Activated CD4-positive, alpha-beta T cell treated with anti-CD3 and anti-CD28 coated beads, Interleukin-2, amount 50 U/mL, for 4 hours (primary cell): ENCODE measurements around the gene ELAPOR2.
"Not testable (repeated sequence)": the region's sequence is repeated elsewhere in the genome, so short reads cannot be mapped to it uniquely, and the experiment has no call there.

Experiments used
- DNase-seq, 2 experiments: peaks; one replicate each; pipeline ENCODE4 v3.0.0-alpha.2; 2020

ELAPOR2 gene, protein sequence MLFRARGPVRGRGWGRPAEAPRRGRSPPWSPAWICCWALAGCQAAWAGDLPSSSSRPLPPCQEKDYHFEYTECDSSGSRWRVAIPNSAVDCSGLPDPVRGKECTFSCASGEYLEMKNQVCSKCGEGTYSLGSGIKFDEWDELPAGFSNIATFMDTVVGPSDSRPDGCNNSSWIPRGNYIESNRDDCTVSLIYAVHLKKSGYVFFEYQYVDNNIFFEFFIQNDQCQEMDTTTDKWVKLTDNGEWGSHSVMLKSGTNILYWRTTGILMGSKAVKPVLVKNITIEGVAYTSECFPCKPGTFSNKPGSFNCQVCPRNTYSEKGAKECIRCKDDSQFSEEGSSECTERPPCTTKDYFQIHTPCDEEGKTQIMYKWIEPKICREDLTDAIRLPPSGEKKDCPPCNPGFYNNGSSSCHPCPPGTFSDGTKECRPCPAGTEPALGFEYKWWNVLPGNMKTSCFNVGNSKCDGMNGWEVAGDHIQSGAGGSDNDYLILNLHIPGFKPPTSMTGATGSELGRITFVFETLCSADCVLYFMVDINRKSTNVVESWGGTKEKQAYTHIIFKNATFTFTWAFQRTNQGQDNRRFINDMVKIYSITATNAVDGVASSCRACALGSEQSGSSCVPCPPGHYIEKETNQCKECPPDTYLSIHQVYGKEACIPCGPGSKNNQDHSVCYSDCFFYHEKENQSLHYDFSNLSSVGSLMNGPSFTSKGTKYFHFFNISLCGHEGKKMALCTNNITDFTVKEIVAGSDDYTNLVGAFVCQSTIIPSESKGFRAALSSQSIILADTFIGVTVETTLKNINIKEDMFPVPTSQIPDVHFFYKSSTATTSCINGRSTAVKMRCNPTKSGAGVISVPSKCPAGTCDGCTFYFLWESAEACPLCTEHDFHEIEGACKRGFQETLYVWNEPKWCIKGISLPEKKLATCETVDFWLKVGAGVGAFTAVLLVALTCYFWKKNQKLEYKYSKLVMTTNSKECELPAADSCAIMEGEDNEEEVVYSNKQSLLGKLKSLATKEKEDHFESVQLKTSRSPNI

DNA sequence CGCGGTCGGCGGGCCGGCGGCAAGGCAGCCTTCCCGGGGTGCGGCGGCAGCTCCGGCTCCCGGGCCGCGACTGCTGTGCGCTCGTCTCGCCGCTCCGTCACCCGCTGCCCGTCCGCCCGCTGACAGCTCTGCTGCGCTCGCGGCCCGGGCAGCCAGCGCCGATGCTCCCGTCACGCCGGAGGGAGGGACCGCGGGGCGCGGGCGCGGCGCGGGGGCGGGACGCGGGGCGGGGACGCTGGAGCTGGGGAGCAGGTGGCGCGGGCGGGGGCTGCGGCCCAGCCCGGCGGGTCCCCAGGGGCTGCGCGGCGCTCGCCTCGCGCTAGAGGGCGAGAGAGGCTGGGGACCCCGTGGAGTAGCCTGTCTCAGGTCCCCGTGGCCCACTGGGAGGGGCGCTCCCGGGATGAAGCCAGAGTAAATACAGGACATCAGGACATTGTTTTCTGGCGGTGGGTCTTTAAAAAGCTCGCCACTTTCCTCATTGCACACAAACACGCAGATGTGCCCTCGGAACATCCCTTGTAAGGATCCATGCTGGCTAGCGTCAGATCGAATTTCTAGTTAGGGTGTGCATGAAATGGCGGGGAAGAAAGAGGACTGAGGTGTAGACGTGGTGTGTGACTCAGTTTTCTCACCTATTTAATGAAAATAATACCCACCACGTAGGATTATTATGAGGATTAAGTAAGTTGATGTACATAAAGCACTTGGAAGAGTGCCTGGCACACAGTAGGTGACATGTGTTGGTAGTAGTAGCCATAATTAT lies at the start of gene ELAPOR2:
TSS of gene ELAPOR2 (minus strand) at position 130 of the 763 bp plus-strand sequence. CDS start 141 bp downstream, outside the sequence.
- DNase-seq, result peak; percentile 74 to 80

DNA sequence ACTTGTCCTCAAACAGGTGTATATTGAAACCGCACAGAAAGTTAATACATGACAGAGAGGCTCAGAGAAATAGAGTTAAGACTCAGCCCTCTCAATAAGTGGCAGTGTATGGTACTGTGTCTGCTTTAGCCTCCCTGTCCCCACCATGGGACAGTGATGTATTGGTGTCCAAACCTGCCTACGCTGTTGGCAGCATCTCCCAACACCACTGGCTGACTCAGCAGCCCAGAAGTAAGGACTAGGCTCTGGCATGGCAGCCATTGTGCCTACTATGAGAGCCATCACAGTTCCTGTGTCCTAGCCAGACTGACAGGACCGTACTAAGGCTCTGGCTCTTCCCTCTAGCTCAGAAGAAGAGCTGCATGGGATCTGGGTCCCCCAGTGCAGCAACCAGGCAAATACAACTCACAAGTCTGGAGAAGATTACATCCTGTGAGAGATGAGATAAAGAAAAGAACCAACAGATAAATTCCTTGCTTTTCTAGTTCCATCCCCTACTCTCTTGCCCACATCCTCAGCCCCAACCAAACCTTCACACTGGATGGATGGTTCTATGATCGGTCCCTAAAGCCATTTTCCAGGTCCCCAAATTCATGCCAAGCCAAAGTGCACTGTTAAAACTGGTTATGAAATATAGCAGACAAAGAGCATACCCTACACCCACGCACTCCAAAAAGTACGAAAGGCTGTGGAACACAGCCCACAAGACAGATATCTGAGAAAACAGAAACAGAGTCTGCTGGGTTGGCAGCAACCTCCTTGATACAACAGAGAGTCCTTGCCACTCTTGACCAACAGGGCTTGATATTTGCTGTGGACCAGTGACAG lies 48.7 kb upstream of the ELAPOR2 start:
- no peak for DNase-seq

DNA sequence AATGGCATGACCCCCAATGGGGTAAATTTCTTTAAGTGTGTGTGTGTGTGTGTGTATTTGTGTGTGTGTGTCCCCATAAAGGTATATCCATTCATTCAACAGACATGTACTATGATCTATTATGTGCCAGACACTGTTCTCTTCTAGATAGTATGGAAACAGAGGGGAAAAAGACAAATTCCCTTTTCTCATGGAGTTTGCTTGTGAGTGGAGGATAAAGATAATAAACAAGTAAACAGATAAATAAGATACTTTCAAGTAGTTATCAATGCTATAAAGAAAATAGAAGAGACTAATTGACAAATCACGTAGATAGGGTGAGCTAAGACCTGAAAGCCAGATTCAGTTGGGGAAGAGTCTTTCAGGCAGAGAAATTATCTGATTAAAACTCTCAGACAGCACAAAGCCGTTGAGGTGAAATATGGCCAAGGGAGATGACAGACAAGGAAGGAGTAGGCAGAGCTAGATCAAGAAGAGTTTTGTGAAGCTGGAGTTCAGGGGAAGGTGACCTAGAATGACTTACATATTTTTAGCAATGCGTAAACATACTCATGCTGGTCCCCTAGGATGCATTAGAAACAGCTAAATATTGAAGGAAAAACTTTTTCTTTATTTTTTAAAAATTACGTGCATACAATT lies 47.6 kb upstream of the ELAPOR2 start:
- DNase-seq, result no peak

DNA sequence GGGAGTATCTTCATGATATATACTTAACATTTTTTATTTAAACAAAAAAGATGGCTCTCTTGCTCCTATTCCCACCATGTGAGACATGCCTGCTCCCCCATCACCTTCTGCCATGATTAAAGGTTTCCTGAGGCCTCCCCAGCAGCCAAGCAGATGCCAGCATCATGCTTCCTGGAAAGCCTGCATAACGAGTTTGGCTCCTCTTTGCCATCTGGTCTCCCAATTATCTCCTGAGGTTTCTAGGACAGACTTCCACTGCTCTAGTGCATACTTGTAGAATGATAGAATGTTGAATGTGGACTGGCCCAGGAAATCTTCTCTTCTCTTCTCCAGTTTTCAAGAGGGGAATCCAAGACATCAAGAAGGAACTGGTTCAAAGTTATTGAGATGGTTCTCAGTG lies 45.9 kb upstream of the ELAPOR2 start:
- no peak for DNase-seq

DNA sequence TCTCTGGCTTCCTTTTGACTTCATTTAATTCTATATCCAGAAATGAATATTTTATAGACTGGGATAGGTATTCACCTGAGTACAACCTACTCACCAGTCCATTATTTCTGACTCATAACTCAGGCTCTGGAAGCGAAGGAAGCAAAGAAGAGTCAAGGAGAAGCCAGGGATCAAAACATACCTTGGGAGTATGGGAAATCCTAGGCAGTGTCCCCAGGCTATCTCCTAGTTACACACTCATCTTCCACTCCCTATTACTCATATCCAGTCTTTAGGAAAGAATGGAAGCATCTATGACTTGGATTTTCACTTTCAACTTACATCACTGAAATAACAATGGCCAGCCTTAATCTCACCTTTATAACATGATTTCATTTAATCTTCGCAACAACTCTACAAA lies 40.9 kb upstream of the ELAPOR2 start:
- no peak for DNase-seq

DNA sequence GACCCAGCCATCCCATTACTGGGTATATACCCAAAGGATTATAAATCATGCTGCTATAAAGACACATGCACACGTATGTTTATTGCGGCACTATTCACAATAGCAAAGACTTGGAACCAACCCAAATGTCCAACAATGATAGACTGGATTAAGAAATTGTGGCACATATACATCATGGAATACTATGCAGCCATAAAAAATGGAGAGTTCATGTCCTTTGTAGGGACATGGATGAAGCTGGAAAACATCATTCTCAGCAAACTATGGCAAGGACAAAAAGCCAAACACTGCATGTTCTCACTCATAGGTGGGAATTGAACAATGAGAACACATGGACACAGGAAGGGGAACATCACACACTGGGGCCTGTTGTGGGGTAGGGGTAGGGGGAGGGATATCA lies 37.9 kb upstream of the ELAPOR2 start:
- not testable (repeated sequence) for DNase-seq

DNA sequence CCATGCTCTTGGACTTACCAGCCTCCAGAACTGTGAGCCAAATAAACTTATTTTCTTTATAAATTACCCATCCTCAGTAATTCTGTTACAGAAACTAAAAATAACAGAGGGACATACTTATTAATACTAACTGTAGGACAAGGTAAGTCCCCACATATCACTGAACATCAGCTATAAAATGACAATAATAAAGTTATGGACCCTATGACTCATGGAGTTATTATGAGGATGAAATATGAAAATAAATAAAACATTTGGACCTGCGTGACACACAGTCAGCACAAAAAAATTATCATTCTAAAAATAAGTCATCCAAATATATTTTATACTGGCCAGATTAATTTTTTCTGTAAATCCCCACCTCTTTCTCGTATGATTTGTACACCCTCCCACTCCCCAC lies 34.9 kb upstream of the ELAPOR2 start:
- no peak for DNase-seq

DNA sequence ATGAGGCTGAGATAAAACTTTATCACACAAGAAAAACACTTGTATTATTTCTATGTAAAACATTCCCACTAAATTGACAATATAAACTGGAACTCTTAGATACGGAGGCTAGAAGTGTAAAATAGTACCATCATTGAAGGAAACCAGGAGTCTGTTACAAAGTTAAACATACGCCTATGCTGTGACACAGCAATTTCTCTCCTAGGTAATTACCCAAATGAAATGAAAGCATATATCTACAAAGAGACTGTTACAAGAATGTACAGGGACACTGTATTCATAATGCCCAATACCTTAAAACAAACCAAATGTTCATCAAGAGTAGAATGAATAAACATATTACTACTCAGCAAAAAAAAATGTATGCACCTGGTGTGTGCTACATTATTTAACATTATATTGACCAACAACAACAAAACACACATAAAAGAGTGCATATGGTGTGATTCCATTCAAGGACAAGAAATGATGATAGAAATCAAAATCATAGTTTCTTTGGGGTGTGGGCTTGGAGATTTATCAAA lies 33.2 kb upstream of the ELAPOR2 start:
- no peak for DNase-seq

DNA sequence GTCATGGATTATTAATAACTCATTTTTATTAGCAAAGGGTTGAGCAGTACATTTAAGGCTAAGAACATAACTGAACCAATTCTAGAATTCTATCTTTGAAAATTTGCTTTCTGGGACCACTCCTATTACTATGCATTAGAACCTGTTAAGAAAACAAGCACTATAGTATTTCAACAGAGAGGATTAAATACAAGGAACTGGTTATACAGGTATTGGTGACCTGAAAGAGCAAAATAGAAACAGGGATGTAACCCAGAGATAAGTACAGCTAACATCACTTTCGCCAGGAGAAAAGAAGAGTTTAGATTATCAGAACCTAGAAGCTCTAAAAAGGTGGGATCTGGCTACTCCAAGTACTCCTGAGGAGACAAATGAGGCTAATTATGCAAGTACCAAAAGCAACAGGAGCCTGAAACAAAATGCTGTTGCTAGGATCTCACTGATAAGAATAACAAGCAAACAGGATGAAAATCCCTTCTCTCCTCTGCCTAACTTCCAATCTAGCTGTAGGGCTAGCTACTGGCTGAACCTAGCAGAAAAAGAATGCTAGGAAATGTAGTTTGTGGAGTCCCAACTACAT lies 32.1 kb upstream of the ELAPOR2 start:
- DNase-seq, result no peak

DNA sequence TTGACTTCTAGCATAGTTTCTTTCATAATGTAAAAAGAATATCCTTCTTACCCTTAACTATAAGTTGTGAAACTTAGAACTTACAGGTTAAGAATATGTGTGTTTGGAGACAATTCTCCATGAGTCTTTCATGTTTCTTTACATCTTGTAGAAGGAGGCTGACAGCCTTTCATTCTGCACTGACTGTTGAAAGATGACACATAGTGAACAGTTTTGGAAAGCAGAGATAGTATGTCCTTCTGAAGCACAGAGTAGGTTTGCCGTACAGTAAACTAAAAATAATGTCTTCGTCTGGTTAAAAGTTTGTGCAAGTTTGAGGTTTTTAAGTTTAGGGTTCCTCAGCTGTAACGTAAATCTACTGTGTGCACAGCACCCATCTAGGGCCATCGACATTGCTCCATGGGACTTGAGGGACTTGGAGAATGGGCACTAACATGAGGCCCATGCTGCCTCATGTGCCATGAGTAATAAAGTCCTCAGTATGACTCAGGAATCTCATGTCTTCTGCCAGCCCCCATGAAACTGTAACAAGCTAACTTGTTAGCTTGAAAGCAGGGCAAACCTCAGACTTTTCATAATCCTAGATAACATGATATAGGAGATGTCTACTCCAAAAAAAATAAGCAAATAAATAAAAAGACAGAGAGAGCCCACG lies 24.5 kb upstream of the ELAPOR2 start:
- DNase-seq, result no peak

DNA sequence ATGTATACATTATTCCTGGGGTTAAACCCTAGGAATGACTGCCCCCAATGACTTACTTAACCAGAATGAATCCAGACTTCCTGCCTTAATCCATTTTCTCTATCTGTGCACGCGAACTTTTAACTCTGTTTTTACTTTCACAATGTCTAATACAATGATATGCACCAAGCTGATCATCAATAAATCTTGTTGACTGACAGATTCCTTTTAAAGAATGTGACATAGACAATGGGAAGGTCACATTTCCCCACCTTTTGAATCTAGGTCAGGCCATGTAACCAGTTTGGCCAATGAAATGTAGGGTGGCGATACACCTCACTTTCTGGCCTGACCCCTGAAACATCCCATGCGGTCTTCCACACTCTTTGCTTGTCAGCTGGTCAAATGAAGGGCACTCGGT lies 23.2 kb upstream of the ELAPOR2 start:
- DNase-seq, result no peak

DNA sequence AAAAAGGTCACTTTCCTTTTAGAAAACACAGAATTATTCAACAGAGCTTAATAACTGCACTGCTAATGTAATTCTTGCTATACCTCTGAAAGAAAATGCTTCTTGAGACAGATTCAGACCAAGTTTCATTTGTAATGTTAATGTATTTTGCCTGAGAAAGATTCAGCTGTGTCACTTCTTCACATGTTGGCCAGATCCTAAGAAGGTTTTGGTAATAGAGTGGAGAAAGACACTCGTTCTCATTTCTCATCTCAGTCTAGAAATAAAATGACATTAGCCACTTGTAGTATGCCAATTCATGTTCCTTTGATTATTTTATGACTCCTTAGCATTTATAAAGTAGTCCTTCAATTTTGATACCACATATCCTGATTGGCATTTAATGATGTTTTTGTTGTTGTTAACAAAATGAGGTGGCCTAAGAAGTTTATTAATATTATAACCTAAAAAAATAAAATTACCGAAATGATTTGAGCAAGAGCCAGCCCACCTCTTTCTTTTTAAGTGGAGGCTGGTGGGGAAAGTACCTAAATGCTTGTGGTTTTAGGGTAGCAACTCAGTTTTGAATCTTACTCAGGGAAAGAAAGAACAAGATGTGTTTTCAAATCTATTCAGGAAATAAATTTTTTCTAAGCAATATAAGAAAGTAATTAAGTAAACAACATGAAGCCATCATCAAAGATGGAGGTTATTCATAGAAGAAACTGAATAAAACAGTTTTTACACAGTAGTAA lies 16.4 kb upstream of the ELAPOR2 start:
- no peak for DNase-seq

DNA sequence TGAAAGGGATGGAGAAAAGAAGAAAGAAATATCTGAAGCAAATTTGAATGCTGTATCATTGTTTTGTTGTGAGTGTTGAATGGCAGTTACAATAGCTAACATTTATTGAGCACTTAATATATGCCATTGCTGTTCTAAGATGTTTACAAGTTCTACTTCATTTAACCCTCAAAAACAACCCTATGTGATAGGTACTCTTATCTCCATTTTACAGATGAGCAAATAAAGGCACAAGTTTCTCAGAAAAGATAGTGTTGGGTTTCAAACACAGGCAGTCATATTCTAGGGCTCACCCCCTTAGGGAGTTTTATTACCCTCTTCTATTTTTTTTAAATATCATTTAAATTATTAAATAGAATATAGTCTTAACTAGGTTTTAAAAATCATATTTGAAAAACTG lies 8.3 kb upstream of the ELAPOR2 start:
- DNase-seq, result no peak

DNA sequence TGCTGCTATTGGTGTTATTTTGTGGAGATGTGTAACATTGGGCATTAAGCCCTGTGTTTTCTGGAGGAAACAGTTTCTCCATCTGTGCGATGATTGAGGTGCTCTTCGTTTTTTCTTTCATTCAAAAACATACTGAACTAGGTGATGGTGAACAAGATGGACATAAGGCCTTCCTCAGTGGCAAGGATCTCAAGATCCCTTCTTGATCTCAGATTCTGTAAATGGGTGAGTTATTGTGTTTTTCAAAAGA lies 759 bp upstream of the ELAPOR2 start:
- DNase-seq, result no peak

DNA sequence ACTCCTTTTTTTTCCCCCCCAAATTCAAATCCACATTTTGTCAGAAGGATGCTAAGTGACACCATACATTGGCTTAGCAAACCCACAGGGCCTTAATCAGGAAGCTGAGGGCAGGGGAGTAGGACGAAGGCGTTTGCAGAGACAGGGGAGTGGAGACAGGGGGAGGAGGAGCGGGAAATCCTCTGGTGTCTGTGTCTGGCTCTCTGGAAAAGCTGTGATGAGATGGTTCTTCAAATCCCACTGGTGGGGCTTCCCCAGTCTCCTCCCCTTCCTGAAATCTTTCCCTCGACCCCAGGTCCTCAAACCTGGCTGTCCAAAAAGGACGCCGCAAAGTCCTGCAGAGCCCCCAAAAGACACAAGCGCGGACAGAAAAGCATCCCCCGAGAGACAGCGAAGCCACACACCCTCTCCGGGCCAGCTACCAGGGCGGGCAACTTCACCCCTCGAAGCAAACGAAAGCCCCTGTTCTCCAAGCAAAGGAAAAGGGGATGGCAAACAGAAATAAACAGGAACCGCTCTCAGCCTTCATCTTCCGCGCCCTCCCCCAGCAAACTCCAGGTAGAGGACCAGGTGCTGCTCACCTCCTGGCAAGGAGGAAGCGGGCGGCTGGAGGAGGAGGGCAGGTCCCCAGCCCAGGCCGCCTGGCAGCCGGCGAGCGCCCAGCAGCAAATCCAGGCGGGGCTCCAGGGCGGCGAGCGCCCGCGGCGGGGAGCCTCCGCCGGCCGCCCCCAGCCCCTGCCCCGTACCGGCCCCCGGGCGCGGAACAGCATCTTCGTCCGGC lies 520 bp downstream of the ELAPOR2 start:
- peak; percentile 2 to 5 for DNase-seq

DNA sequence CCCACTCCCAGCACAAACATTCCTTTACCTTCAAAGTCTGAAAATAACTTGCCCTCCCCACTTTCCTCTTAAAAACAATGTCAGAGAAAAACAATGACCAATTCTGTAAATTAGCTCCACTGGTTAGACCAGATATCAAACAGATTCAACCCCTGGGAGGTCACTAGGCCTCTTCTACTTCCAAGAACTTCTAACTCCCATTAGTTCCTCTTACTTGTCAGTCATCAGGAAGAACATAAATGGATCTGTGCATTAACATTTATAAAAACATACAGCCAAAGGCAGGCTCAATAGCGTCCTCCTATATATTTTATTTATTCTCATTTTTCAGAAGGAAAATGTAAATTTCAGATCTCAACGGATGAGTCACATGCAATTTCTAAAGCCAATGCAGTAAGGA lies 2.2 kb downstream of the ELAPOR2 start:
- no peak for DNase-seq

DNA sequence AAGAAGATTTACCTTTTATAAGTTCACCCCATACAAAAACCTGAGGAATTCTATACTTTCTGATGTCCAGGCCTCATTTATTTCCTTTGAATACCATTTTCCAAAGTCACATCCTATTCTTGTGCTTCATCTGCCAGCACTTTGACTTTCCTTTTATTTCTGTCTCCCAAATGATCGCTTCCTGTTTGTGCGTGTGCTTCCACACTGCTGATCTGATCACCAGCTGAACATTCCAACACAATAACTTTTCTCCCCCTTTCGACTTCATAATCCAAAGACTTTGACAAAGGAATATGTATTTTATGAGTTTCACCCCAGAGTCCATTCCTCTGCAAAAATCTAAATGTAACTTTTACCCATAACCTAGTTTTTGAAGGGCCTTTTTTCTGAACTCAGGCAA lies 3.1 kb downstream of the ELAPOR2 start:
- no peak for DNase-seq

DNA sequence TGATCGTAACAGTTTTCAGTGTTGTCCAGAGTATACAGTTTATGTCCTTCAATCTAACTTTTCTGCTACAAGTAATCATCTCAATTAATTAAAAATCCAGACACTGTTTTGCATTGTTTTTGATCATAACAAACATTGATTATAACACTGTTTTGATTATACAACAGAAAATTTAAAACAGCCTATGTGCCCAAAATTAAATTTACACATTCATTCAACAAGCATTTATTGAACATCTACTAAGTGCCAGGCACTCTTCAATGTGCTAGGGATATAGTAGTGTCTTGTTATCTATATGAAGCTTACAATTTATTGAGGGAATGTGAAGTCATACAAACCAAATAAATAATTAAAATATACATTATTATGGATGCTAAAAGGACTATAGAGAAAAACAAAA lies 10.6 kb downstream of the ELAPOR2 start:
- no peak for DNase-seq

DNA sequence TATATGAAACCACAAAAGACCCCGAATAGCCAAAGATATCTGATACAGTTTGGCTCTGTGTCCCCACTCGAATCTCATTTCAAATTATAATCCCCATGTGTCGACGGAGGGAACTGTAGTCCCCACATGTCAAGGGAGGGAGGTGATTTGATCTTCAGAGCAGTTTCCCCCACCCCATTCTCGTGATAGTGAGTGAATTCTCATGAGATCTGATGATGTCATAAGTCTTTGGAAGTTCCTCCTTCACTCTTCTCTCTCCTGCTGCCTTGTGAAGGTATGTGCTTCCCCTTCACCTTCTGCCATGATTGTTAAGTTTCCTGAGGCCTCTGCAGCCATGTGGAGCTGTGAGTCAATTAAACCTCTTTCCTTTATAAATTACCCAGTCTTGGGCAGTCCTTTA lies 13.0 kb downstream of the ELAPOR2 start:
- no peak for DNase-seq
